ENCODE results near the gene ALDH16A1. TPM values are rescaled to one million over a fixed set of nuclear protein-coding genes. Genes with fewer than 3 reads are reported as not detected.
A peak's percentile ranks its signal among the peaks of the same experiment; 100 is the strongest.

ALDH16A1 gene
- total RNA-seq, 2 donors from 2014 or later = 22.6 to 57.9 TPM

DNA sequence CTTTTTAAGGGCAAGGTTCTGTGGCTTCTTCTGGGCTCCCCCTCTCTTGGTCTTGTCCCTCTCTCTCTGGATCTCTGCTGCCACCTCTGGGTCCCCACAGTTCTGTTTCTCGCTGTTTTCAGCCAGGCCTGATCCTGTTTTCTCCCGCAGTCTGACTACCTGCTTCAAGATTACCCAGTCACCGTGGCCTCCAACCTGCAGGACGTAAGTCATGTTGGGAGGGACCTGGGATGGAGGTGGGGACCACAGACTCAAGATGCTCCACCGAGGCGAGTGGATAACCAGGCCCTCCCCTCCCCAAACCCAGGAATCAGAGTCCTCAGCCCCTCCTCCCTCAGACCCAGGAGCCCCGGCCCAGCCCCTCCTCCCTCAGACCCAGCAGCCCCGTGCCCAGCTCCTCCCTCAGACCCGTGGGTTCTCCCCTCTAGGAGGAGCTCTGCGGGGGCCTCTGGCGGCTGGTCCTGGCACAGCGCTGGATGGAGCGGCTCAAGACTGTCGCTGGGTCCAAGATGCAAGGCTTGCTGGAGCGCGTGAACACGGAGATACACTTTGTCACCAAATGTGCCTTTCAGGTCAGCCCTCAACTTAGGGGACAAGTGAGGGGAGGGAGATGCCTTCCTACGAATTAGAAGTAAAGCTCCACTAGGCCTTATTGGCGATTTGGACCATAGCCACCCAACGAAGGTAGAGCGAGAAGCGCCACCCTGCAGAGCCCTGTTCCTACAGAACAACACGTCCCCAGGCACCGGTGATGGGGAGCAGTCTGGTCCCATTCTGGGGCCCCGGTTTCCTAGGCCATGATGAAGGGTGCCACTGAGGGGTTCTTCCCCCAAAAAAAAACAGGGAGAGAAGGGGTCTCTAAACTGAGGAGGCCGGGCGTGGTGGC, 23.2 kb downstream of the ALDH16A1 start:
- Histone ChIP-seq H3K9me3 (no peaks in the 10 kb centered on the region), H3K4me3 (no peak overlapping the region), H3K4me1 (no peaks in the 10 kb centered on the region), H3K27ac (no peak overlapping the region), H3K9ac (ENCODE audit: low read depth in 2 of 2, low read length in 2 of 2) (peak overlapping the region in 1 of 2 donors; percentile 40), H3K27me3 (no peaks in the 10 kb centered on the region), H3K36me3 (no peaks in the 10 kb centered on the region)
- TF ChIP-seq, protein P1, sequence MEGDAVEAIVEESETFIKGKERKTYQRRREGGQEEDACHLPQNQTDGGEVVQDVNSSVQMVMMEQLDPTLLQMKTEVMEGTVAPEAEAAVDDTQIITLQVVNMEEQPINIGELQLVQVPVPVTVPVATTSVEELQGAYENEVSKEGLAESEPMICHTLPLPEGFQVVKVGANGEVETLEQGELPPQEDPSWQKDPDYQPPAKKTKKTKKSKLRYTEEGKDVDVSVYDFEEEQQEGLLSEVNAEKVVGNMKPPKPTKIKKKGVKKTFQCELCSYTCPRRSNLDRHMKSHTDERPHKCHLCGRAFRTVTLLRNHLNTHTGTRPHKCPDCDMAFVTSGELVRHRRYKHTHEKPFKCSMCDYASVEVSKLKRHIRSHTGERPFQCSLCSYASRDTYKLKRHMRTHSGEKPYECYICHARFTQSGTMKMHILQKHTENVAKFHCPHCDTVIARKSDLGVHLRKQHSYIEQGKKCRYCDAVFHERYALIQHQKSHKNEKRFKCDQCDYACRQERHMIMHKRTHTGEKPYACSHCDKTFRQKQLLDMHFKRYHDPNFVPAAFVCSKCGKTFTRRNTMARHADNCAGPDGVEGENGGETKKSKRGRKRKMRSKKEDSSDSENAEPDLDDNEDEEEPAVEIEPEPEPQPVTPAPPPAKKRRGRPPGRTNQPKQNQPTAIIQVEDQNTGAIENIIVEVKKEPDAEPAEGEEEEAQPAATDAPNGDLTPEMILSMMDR (IDR thresholded peaks at IDR 0.05) = peak; percentile 36
- DNase-seq = peak; percentile 58
- intact Hi-C loops (cut with DNase I) = no loop called here

DNA sequence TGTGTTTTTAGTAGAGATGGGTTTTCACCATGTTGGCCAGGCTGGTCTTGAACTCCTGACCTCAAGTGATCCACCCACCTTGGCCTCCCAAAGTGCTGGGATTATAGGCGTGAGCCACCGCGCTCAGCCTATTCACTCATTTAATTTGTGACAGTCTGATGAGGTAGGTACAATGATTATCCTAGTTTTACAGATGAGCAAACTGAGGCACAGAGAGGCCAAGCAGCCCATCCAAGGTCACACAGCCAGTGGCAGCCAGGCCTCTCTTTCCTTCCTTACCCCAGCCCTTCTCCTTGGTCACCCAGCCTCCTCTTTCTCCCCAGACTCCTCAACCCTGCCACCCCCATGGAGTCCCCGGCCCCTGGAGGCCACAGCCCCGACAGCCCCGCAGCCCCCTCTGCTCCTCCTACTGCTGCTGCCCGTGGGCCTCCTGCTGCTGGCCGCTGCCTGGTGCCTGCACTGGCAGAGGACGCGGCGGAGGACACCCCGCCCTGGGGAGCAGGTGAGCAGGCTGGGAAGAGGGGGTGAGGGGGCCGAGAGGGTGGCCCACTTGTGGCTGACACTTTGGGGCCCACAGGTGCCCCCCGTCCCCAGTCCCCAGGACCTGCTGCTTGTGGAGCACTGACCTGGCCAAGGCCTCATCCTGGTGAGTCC, 27.1 kb downstream of the ALDH16A1 start:
- Histone ChIP-seq H3K36me3 (no peaks in the 10 kb centered on the region), H3K27ac (no peak overlapping the region), H3K4me3 (no peak overlapping the region), H3K4me1 (no peaks in the 10 kb centered on the region), H3K9me3 (no peaks in the 10 kb centered on the region), H3K9ac (ENCODE audit: low read depth in 2 of 2, low read length in 2 of 2) (no peak overlapping the region), H3K27me3 (no peaks in the 10 kb centered on the region)
- intact Hi-C loops (cut with DNase I) = no loop called here
- TF ChIP-seq, protein P1 (IDR thresholded peaks at IDR 0.05) = no peak
- DNase-seq = no peak

DNA sequence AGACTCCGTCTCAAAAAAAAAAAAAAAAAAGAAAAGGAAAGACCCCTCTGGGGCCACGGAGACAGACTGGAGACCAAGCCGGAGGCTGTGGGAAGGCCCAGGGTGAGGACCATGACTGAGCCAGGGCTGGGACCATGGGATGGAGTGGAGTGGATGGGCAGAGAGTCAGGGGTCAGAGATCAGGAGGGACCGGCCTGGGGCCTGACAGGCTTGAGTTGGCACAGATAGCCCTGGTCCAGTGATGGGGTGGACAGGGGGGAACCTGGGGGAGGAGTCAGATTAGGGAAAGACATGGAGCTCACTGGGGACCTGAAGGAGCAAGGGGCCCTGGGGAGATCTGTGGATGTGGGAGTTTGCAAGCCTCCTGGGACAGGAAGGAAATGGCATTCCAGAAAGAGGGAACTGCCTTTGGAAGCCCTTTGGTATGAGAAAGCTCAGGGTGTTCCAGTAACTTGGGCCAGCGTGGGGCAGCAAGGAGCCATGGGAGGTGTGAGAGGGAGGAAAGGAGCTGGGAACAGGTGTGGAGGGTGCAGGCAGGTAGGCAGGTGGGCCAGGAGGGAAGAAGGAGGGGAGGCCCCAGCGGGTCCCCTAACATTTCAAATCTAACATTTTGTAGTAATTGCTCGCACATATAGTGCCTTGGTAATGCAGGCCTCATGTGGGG, 28.1 kb downstream of the ALDH16A1 start:
- no peaks in the 10 kb centered on the region for H3K9me3 ChIP-seq
- DNase-seq = no peak
- H3K36me3 ChIP-seq = no peaks in the 10 kb centered on the region
- no peaks in the 10 kb centered on the region for H3K4me1 ChIP-seq
- H3K27me3 ChIP-seq = no peaks in the 10 kb centered on the region
- H3K9ac ChIP-seq (ENCODE audit: low read depth in 2 of 2, low read length in 2 of 2) = no peak overlapping the region
- no peak overlapping the region for H3K27ac ChIP-seq
- no peak overlapping the region for H3K4me3 ChIP-seq
- intact Hi-C loops (cut with DNase I) = no loop called here
- TF ChIP-seq, protein P1 (IDR thresholded peaks at IDR 0.05) = no peak

DNA sequence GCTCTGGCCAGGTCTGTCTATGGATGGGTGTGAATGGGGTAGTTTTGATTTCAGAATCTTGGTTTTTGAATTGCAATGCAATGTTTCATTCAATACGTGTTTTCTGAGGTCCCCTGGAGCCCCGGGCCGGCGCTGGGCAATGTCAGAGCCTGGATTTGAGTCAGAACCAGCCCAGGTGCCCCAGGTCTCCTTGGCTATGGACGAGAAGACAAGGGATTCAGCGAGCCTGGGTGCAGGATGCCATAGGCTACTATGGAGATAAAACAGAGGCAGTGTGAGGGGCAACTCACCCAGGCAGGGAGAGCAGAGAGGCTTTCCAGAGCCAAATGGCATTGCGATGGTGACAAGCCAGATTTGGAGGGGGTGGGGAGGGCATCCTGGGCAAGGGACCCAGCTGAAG, 33.2 kb downstream of the ALDH16A1 start:
- intact Hi-C loops (cut with DNase I) = no loop called here

More for the DNA sequence above, 33.2 kb downstream of the ALDH16A1 start:
- Histone ChIP-seq H3K4me1 (peaks cover 6% of the 10 kb centered on the region), H3K9me3 (no peaks in the 10 kb centered on the region), H3K27me3 (no peaks in the 10 kb centered on the region), H3K27ac (no peak overlapping the region), H3K36me3 (peaks cover 16% of the 10 kb centered on the region), H3K9ac (ENCODE audit: low read depth in 2 of 2, low read length in 2 of 2) (no peak overlapping the region), H3K4me3 (no peak overlapping the region)
- TF ChIP-seq, protein P1 (IDR thresholded peaks at IDR 0.05) = no peak
- no peak for DNase-seq

Measured in colonic mucosa (tissue), 4 donors.